GM12878 (cell line): Measurements from ENCODE around the gene FLII. TPM values are rescaled to one million over a fixed set of nuclear protein-coding genes. Genes with fewer than 3 reads are reported as not detected.

Source experiments
- ATAC-seq: fragments of 200-7000 bp; cut with Tn5 transposase; 3 replicates; pipeline ENCODE4 v1.9.1; 2020; ENCODE audit warnings: mild to moderate bottlenecking, moderate library complexity
- BruUV-seq: library from RNA; stranded (reverse); fragments of 400-500 nt; replicated peaks from 2 replicates; lab custom pipeline; 2021; lab: Mats Ljungman, UMichigan
- CTCF ChIA-PET: fragments of 300-600 bp; sonication (Branson Sonifier 250); formaldehyde crosslinking; extraction: SDS; loops from one replicate; lab custom pipeline; 2021; ENCODE audit warnings: inconsistent platforms; lab: Yijun Ruan, JAX
- POLR2A ChIA-PET: fragments of 350-600 bp; formaldehyde crosslinking; extraction: SDS; loops from one replicate; lab custom pipeline; 2021; ENCODE audit warnings: inconsistent platforms; lab: Charles Lee
- RAD21 ChIA-PET: fragments of 300-600 bp; sonication (Branson Sonifier 250); formaldehyde crosslinking; loops from one replicate; lab custom pipeline; 2023; ENCODE audit warnings: antibody characterized with exemption; ENCODE audit not compliant: unreplicated experiment; lab: Charles Lee
- SMC1A ChIA-PET: fragments of 300-600 bp; sonication (Branson Sonifier 250); formaldehyde crosslinking; loops from one replicate; lab custom pipeline; 2023; ENCODE audit not compliant: unreplicated experiment, uncharacterized antibody; lab: Charles Lee
- DNase-seq: peaks from one replicate; pipeline ENCODE4 v3.0.0-alpha.2; 2011; ENCODE audit warnings: low read depth, low spot score
- FAIRE-seq: peaks from 3 replicates; lab custom pipeline; 2011; peaks lifted over from hg19 to GRCh38; lab: Jason Lieb, UNC
- H2AFZ ChIP-seq: 2 replicates; pipeline ENCODE4 v1.6.0; 2011; ENCODE audit warnings: low read depth, low read length, control low read depth; ENCODE audit not compliant: control insufficient read depth
- H3K27ac ChIP-seq: 2 replicates; pipeline ENCODE4 v1.5.1; 2011; ENCODE audit warnings: control low read depth; ENCODE audit not compliant: control insufficient read depth, insufficient read depth
- H3K27me3 ChIP-seq, 2 experiments: replicated peaks in 1 of 2; 2 replicates each; pipeline versions ENCODE4 v1.6.0 to v1.6.1; 2011; ENCODE audit warnings: low read length in 1 of 2; ENCODE audit not compliant: control insufficient read depth in 2 of 2, insufficient read depth in 2 of 2
- H3K36me3 ChIP-seq, 2 experiments: 2 replicates each; pipeline ENCODE4 v1.5.1; 2011; ENCODE audit warnings: low read length in 1 of 2; ENCODE audit not compliant: control insufficient read depth in 2 of 2, insufficient read depth in 2 of 2
- H3K4me1 ChIP-seq: 2 replicates; pipeline ENCODE4 v1.6.1; 2011; ENCODE audit warnings: mild to moderate bottlenecking, low read length, moderate library complexity, mixed read lengths; ENCODE audit not compliant: control insufficient read depth, insufficient read depth
- H3K4me2 ChIP-seq: 2 replicates; pipeline ENCODE4 v1.6.0; 2011; ENCODE audit warnings: control low read depth; ENCODE audit not compliant: control insufficient read depth, insufficient read depth
- H3K4me3 ChIP-seq: fragments of 200-600 bp; sonication (generic); 2 replicates; pipeline ENCODE4 v1.5.1; 2016
- H3K79me2 ChIP-seq: 2 replicates; pipeline ENCODE4 v1.6.0; 2011; ENCODE audit warnings: low read length; ENCODE audit not compliant: control insufficient read depth, insufficient read depth
- H3K9ac ChIP-seq: 2 replicates; pipeline ENCODE4 v1.8.0; 2011; ENCODE audit warnings: low read length, control low read depth, mixed read lengths; ENCODE audit not compliant: control insufficient read depth, insufficient read depth
- H3K9me3 ChIP-seq: replicated peaks from 3 replicates; pipeline ENCODE4 v1.5.1; 2011; ENCODE audit warnings: mild to moderate bottlenecking, low read length; ENCODE audit not compliant: control insufficient read depth, insufficient read depth
- H4K20me1 ChIP-seq: 2 replicates; pipeline ENCODE4 v1.6.0; 2011; ENCODE audit not compliant: control insufficient read depth, insufficient read depth
- BHLHE40 ChIP-seq, 2 experiments: fragments of 450-650 bp in 1 of 2; IDR thresholded peaks; 2 replicates each; pipeline ENCODE4 v1.6.1; 2011 to 2017; ENCODE audit warnings: low read depth in 2 of 2, borderline replicate concordance in 1 of 2, improper control_type of control experiment in 1 of 2, low read length in 1 of 2, mild to moderate bottlenecking in 1 of 2
- CUX1 ChIP-seq: IDR thresholded peaks from 2 replicates; pipeline ENCODE4 v1.6.1; 2012; ENCODE audit warnings: improper control_type of control experiment, low read depth, low read length; ENCODE audit not compliant: insufficient replicate concordance
- EP300 ChIP-seq, 2 experiments: fragments of 150-350 bp in 1 of 2; IDR thresholded peaks; 2 replicates each; pipeline ENCODE4 v1.6.1; 2011 to 2012; ENCODE audit warnings: low read depth in 2 of 2, low read length in 2 of 2, borderline replicate concordance in 1 of 2, improper control_type of control experiment in 1 of 2, inconsistent platforms in 1 of 2; ENCODE audit not compliant: control insufficient read depth in 1 of 2
- ESRRA ChIP-seq: IDR thresholded peaks from 2 replicates; pipeline ENCODE4 v1.6.1; 2012; ENCODE audit warnings: mild to moderate bottlenecking, low read length, improper control_type of control experiment
- SREBF1 ChIP-seq: IDR thresholded peaks from 2 replicates; pipeline ENCODE4 v1.6.1; 2012; ENCODE audit warnings: mild to moderate bottlenecking, low read length
- ZNF622 ChIP-seq: fragments of 450-650 bp; IDR thresholded peaks from 2 replicates; pipeline ENCODE4 v1.6.1; 2017; ENCODE audit warnings: mild to moderate bottlenecking, inconsistent platforms
- WGBS: methylation state at CpG from one replicate; pipeline ENCODE4 v1.1.6; 2016; ENCODE audit warnings: low lambda C conversion rate; ENCODE audit not compliant: insufficient replicate concordance, insufficient coverage; ENCODE audit errors: missing lambda C conversion rate; 5-methylcytosine and 5-hydroxymethylcytosine counted together
- in situ Hi-C: fragments of 300-500 bp; cut with MboI; formaldehyde crosslinking; loops from 9 replicates; pipeline ENCODE4 v1.14.3; 2018; ENCODE audit warnings: mixed read lengths
- intact Hi-C: fragments of 100-400 bp; cut with micrococcal nuclease; formaldehyde crosslinking; loops from one replicate; pipeline ENCODE4 v1.14.2; 2022; ENCODE audit not compliant: unreplicated experiment
- polyA plus RNA-seq, 11 experiments: library from polyadenylated mRNA; depleted of rRNA in 4 of 11; unstranded in 6 of 11; stranded (reverse) in 5 of 11; fragments of >200 nt; fragmentation: Nextera tagmentation in 4 of 11; fragmentation: Illumina TruSeq in 1 of 11; extraction: Ambion mirVana in 4 of 11; extraction: Trizol in 1 of 11; gene quantifications; 1 replicate in 1 of 11; 2 replicates in 10 of 11; pipeline versions ENCODE4 v1.2.1 to v1.2.3, GENCODE V29; 2011 to 2016; ENCODE audit warnings: inconsistent platforms in 2 of 11, missing spikeins in 2 of 11, low read depth in 1 of 11
- total RNA-seq, 4 experiments: library from RNA; depleted of rRNA in 3 of 4; stranded (reverse); fragments of >200 nt in 3 of 4; fragmentation: Illumina TruSeq in 1 of 4; extraction: Trizol in 1 of 4; gene quantifications; 2 replicates each; pipeline versions ENCODE4 v1.2.1 to v1.2.3, GENCODE V29; 2013 to 2021

Gene FLII
- total and polyA plus RNA-seq, 10 of the 15 experiments (the other 5 are each of a cell fraction or from before 2014, with no cell fraction given): 22.2 to 200 (median 121) TPM

GRCh38 chr17:18247613-18248001, 10.9 kb downstream of the FLII start (continued):
- TF ChIP-seq CUX1 (no peak), ZNF622 (no peak)
- TF ChIP-seq, all 136 proteins: peak for 0

GRCh38 chr17:18246880-18247612, 11.5 kb downstream of the FLII start:
- ChIA-PET POLR2A (no interaction called here), SMC1A (no interaction called here), RAD21 (no interaction called here), CTCF (interaction anchor here (0.6 to 1.2 kb wide), 2 partner anchors 9 to 342 kb away, joined by 3 to 6 read pairs; no protein-coding TSS in a partner anchor)
- WGBS: 81% methylated on average over 40 of the region's 46 CpGs
- Histone ChIP-seq H3K79me2 (no peaks in the 10 kb centered on the region), H4K20me1 (no peaks in the 10 kb centered on the region), H3K4me2 (no peak overlapping the region), H3K4me3 (no peak overlapping the region), H3K9me3 (no peaks in the 10 kb centered on the region), H3K36me3 (peaks cover 3 to 30% of the 10 kb centered on the region in 2 experiments), H3K27ac (no peak overlapping the region), H2AFZ (no peak overlapping the region), H3K9ac (no peak overlapping the region), H3K27me3 (no peaks in the 10 kb centered on the region), H3K4me1 (no peaks in the 10 kb centered on the region)
- TF ChIP-seq SREBF1 (no peak), ZNF622 (no peak), EP300 (IDR thresholded peaks at IDR 0.05; ENCODE audit: borderline replicate concordance in 1 of 2, control insufficient read depth in 1 of 2, low read depth in 2 of 2, low read length in 2 of 2) (no peak), BHLHE40 (IDR thresholded peaks at IDR 0.05; ENCODE audit: borderline replicate concordance in 1 of 2, low read depth in 2 of 2, low read length in 1 of 2) (no peak), ESRRA (no peak)
- ATAC-seq (peak; percentile 84), DNase-seq (no peak), FAIRE-seq (no peak)
- in situ Hi-C loops (no loop called here), intact Hi-C loops (no loop called here)
- no TSS peak for BruUV-seq
